ENCODE measurements around the gene ZC3H12C.

ZC3H12C gene

DNA sequence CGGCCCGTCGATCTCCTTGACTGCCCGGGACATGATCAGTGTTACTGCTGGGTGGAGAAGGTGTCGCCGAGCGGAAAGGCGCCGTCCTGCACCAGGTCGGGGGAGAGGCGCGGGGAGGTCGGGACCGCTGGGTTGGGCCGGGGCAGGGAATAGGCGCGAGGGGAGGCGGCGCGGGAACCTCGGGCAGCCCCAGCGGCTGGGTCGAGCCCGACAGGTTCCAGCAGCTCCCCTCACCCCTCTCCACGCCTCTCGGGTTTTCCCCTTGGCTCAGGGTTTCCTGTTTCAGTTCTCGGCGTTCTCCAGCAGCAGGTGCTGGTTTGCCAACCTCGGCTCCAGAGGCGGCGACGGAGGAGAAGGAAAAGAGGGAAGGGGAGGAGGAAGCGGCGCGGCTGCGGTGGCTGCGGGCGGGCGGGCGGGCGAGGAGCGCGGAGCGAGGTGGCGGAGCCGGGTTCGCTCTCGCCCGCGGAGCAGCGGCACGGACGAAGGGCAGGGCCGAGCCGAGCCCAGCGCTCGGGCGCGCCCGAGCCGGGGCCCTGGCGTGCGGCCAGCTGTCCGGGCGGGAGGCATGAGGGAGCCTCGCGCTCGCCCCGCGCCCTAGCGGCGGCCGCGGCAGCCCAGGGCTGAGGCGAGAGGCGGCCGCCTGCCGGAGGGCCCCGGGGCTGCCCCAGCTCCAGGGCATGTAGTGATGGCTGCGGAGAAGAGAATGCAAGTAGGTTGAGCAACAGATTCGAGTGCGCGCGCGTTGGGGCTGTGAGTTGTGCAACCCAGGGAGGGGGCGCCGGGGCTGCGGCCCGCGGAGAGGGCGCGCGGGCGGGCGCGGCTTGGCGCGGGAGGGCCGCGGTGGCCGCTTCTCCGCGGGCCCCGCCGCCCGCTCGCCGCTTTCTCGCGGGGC lies at the start of gene ZC3H12C:
Gene ZC3H12C (plus strand): TSS at position 878 of the 892 bp plus-strand sequence. CDS start 20 bp downstream, outside the sequence.
- Mint-ChIP-seq H3K4me1 (peaks cover 33% of the 10 kb centered on the region), H3K4me3 (peak within 1 kb of the TSS; percentile 92), H3K27ac (peak within 1 kb of the TSS; percentile 98), H3K27me3 (ENCODE audit: low read depth, poor library complexity) (peaks cover 6% of the 10 kb centered on the region), H3K36me3 (ENCODE audit: low read depth) (no peaks in the 10 kb centered on the region), H3K9me3 (no peaks in the 10 kb centered on the region)
- peak; percentile 78 for DNase-seq
- TF ChIP-seq, protein P1, sequence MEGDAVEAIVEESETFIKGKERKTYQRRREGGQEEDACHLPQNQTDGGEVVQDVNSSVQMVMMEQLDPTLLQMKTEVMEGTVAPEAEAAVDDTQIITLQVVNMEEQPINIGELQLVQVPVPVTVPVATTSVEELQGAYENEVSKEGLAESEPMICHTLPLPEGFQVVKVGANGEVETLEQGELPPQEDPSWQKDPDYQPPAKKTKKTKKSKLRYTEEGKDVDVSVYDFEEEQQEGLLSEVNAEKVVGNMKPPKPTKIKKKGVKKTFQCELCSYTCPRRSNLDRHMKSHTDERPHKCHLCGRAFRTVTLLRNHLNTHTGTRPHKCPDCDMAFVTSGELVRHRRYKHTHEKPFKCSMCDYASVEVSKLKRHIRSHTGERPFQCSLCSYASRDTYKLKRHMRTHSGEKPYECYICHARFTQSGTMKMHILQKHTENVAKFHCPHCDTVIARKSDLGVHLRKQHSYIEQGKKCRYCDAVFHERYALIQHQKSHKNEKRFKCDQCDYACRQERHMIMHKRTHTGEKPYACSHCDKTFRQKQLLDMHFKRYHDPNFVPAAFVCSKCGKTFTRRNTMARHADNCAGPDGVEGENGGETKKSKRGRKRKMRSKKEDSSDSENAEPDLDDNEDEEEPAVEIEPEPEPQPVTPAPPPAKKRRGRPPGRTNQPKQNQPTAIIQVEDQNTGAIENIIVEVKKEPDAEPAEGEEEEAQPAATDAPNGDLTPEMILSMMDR (IDR thresholded peaks at IDR 0.05), result no peak

DNA sequence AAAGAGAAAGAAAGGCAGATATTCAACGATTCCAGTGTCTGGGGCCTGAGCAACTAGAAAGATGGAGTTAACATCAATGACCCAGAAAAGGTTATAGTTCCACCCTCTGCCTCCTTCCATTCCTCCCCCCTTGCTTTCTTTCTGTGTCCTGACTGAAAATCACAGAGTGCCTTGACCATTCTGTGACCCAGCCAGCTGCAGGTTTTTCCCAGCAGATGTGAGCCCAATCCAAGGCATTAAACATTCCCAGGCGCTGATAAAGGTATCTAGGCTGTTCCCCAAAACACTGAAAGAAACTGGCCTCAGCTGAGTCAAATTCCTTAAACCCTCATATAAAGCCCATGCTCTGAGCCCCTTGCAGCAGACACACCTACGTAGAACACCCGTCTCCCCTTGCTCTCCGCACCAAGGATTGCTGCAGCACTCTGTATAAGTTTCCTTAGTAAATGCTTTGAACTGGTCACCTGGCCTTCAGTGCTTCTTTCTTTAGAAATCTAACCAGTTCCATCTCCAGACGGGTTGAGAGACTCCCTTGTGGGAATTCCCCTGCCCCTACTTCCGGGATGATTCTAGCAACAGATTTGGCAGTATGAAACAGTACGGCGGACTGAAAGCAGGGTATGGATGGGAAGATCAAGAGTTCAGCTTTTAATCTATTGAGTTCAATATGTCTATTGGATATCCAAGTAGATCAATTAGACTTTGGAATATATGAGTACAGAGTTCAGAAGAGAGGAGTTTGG lies 48.8 kb upstream of the ZC3H12C start:
- DNase-seq, result no peak
- Mint-ChIP-seq H3K27me3 (ENCODE audit: low read depth, poor library complexity) (peaks cover 7% of the 10 kb centered on the region), H3K9me3 (no peaks in the 10 kb centered on the region), H3K4me1 (no peaks in the 10 kb centered on the region), H3K36me3 (ENCODE audit: low read depth) (no peaks in the 10 kb centered on the region), H3K4me3 (no peak overlapping the region), H3K27ac (no peak overlapping the region)
- TF ChIP-seq, protein P1 (IDR thresholded peaks at IDR 0.05), result no peak

DNA sequence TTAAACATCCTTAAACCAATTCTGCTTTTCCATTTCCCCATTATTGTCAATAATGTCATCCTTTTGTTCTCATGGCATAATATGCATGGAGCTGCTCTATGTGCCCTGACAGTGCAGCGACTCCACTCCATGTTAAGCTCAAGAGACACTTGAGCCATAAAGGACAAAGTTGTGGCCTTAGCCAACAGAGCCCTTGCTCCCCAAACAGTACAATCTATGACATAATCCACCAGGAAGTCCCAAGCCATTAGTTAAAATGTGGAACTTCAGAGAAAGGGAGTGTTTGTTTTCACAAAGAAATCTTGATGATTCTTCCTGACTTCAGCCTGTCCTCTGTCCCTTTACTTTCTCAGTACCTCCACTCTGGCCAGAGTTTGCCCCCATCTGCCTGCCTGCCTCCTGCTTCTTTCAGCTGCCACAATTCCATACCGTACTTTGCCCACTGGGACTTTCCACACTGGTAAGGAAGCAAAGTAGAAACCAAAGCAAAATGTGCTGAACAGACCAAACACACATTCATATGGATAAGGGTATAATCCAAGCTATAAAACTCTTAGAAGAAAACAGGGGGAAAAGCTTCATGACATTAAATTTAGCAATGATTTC lies 46.3 kb upstream of the ZC3H12C start:
- DNase-seq, result no peak
- Mint-ChIP-seq H3K4me1 (no peaks in the 10 kb centered on the region), H3K4me3 (no peak overlapping the region), H3K27me3 (ENCODE audit: low read depth, poor library complexity) (peaks cover 4% of the 10 kb centered on the region), H3K36me3 (ENCODE audit: low read depth) (no peaks in the 10 kb centered on the region), H3K27ac (peak overlapping the region; percentile 69), H3K9me3 (peaks cover 12% of the 10 kb centered on the region)
- TF ChIP-seq, protein P1 (IDR thresholded peaks at IDR 0.05), result no peak

DNA sequence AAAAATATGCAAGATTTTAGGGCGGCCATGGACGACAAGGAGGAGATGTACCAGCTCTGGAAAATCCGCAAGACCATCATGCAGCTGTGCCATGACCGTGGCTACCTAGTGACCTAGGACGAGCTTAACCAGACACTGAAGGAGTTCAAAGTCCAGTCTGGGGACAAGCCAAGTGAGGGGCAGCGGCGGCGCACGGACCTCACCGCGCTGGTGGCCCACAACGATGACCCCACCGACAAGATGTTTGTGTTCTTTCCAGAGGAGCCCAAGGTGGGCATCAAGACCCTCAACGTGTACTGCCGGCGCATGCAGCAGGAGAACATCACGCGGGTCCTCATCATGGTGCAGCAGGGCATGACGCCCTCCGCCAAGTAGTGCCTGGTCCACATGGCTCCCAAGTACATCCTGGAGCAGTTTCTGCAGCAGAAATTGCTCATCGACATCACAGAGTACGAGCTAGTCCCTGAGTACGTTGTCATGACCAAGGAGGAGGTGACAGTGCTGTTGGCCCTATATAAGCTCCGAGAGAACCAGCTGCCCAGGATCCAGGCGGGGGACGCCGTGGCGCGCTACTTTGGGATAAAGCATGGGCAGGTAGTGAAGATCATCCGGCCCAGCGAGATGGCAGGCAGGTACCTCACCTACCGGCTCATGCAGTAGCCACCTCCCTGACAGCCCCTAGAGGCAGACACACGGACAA lies 43.5 kb upstream of the ZC3H12C start:
- H3K27ac Mint-ChIP-seq, result no peak overlapping the region
- DNase-seq, result no peak
- H3K36me3 Mint-ChIP-seq (ENCODE audit: low read depth), result peaks cover 12% of the 10 kb centered on the region
- no peaks in the 10 kb centered on the region for H3K27me3 Mint-ChIP-seq (ENCODE audit: low read depth, poor library complexity)
- peaks cover 39% of the 10 kb centered on the region for H3K9me3 Mint-ChIP-seq
- TF ChIP-seq, protein P1 (IDR thresholded peaks at IDR 0.05), result no peak
- no peak overlapping the region for H3K4me3 Mint-ChIP-seq
- no peaks in the 10 kb centered on the region for H3K4me1 Mint-ChIP-seq

DNA sequence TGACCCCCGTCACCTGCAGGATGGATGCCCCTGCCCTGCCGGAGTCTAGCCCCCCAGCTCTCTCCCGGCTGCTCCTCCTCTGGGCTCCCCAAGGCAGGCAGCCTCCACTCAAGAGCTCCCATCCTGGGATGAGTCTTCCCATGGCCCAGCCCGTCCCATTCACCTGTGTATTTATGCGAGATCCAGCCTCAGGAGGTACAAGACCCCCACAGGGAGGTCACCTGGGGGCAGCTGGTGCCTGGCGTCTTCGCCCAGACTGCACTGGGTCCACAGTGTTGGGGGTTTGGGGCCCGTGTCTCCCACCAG lies 43.0 kb upstream of the ZC3H12C start:
- Mint-ChIP-seq H3K27ac (no peak overlapping the region), H3K36me3 (ENCODE audit: low read depth) (peaks cover 12% of the 10 kb centered on the region), H3K4me1 (no peaks in the 10 kb centered on the region), H3K27me3 (ENCODE audit: low read depth, poor library complexity) (no peaks in the 10 kb centered on the region), H3K9me3 (peaks cover 39% of the 10 kb centered on the region), H3K4me3 (no peak overlapping the region)
- TF ChIP-seq, protein P1 (IDR thresholded peaks at IDR 0.05), result no peak
- DNase-seq, result no peak
